ENCODE results near the gene TSHZ1. TPM values are rescaled to one million over a fixed set of nuclear protein-coding genes. Genes with fewer than 3 reads are reported as not detected.
"Not testable (repeated sequence)": the region's sequence is repeated elsewhere in the genome, so short reads cannot be mapped to it uniquely, and the experiment has no call there.

The TSHZ1 gene
- total RNA-seq, 1 experiment from 2014 or later = 7.3 TPM

DNA sequence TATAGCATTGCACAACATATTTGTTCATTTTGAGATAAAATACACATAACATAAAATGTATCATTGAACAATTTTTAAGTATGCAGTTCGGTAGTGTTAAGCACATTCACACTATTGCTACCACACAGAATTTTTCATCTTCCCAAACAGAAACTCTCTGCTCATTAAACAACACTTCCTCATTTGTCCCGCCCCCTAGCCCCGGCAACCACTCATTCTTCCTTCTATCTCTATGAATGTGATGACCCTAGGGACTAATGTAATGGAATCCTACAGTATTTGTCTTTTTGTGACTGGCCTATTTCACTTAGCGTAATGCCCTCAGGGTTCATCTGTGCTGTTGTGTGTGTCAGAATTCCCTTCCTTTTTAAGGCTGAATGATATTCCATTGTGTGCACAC, 95.4 kb downstream of the TSHZ1 start:
- DNase-seq (ENCODE audit: low read depth) = no peak

DNA sequence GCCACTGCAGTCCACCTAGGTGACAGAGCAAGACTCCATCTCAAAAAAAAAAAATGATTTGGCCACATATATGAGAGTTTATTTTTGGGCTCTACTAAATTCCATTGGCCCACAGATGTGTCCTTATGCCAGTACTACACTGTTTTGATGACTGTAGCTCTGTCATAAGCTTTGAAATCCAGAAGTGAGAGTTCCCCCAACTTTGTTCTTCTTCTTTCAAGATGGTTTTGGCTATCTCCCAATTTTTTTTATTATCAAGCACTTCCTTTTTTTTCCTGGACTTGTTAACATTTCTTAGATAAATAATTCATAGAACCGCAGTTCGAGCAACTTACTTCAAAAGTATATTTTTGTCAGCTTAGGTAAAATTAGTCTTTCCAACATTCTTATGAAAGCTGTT, 96.9 kb downstream of the TSHZ1 start:
- DNase-seq (ENCODE audit: low read depth) = no peak

DNA sequence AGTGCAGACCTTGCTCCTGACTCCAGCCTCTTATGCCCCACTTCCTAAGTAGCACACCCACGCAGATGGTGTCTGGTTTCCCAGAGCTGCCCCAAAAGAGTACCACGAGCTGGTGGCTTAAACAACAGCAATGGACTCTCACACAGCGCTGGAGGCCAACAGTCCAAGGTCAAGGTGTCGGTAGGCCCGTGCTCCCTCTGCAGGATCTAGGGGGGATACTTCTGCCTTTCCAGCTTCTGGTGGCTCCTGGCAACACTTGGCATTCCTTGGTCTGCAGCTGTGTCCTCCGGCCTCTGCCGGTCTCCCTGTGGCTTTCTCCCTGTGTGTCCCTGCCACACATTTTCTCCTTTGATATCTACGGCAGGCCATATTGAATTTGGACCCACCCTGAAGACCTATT, 99.0 kb downstream of the TSHZ1 start:
- DNase-seq (ENCODE audit: low read depth) = no peak

DNA sequence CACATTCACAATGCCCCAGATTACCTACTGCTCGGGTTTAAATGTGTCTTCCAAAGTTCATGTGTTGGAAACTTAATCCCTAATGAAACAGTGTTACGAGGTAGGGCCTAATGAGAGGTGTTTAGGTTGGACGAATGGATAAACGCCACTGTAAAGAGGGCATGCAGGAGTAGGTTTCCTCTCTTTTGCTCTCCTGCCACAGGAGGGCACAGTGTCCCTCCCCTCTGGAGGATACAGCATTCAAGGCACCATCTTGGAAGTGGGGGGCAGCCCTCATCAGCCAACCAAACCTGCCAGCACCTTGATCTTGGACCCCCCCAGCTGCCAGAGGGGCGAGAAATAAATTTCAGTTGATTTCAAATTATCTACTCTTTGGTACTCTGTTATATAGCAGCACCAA, 103.5 kb downstream of the TSHZ1 start:
- no peak for DNase-seq (ENCODE audit: low read depth)

DNA sequence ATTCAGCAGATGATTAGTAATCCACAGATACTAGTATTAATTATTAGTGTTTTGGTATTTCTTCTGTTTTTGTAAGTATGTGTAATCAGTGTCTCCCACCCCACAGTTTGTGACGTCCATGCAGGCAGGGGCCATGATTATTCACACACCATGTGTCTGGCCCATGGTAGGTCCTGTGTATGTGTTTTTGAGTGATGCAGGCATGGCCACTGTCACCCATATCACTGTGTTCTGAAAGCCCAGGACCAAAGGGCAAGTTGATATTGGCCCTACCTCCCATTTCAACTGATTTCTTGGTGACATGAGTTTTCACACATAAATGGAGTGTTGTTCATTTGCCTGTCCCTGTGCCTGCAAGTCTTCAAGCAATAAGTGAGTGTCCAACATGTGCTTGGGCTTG, 104.0 kb downstream of the TSHZ1 start:
- DNase-seq (ENCODE audit: low read depth) = no peak

DNA sequence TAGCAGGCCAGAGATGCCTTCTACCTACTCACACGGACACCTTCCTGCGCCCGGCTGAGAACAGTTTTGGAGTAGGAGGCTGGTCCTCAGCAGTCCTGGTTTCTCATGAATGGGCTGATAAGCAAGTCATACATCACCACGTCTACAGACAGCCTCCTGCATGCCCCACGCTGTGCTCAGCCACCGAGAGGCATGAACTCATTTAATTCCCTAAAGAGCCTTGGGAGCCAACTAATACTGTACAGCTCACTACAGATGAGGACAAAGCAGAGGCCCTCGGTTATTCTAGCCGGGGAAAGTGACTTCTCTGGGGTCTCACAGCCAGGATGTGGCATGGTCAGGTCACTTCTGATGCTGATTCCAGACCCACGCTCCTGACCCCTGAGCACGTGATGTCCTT, 105.6 kb downstream of the TSHZ1 start:
- no peak for DNase-seq (ENCODE audit: low read depth)

DNA sequence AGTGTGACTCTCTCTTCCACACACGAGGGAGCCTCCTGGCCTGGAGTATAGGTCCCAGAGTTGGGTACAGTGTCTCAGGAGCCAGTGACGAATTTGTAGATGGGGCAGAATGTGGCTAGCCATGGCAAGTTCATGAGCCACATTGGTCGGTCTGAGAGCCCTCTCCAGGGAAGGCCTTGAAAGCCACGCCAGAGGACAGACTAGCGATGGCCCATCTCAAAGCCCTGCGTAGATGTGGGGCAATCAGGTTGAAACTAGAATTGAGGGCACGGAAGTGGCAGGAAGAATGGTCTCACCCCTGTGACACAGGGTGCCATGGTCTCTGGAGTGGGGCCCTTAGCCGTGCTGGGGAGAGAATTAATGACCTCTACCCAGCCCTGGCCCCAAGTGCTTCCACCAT, 106.2 kb downstream of the TSHZ1 start:
- no peak for DNase-seq (ENCODE audit: low read depth)

DNA sequence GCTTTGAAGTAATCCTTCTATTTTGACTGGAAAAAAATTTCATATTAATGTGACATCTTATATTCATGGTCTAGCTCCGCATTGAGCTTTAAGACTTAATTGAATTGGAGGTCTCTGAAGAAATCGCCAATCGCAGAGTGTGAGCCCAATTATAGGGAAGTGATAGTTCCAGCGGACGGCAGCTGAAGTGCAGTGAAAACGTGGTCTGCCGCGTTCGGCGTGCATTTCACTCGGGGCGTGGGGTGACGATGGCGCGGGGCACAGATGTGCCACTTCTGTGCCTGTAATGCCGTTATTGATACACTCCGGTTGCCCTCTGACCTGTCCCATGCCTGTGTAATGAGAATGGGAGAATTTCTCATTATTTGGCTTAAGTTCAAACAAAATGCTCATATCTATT, 106.7 kb downstream of the TSHZ1 start:
- DNase-seq (ENCODE audit: low read depth) = no peak

DNA sequence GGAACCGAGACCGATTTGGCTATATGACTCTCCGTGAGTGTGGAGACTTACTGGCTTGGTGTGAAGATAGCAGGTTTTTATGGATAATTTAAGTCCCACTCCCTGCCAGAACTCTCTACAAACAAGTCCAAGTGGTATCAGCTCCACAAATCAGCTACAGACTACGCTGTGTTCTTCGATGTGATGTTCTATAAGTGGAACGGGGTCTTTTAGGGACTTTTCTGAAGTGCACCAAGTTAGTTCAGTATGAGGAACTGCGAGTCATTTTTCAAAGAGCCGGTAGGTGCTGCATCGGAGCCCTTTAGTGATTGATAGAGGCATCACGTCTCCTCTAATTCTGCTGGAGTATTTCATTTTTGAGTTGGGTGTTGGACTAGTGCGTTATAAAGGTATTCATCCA, 107.1 kb downstream of the TSHZ1 start:
- no peak for DNase-seq (ENCODE audit: low read depth)

DNA sequence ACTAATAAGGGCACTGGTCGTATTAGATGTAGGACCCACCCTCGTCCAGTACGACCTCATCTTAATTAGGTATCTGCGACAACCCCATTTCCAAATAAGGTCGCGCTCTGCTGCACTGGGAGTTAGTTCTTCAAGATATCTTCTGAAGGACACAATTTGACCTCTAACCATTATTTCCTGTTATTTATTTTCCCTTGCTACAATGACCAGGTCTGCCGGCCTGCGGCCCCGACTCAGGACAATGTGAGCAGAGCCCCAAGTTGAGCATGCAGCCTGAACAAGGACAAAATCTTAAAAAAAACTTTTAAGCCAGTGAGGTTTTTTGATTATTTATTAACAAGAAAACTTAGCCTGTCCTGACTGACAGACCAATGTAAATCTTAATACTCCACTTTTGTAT, 109.3 kb downstream of the TSHZ1 start:
- no peak for DNase-seq (ENCODE audit: low read depth)

DNA sequence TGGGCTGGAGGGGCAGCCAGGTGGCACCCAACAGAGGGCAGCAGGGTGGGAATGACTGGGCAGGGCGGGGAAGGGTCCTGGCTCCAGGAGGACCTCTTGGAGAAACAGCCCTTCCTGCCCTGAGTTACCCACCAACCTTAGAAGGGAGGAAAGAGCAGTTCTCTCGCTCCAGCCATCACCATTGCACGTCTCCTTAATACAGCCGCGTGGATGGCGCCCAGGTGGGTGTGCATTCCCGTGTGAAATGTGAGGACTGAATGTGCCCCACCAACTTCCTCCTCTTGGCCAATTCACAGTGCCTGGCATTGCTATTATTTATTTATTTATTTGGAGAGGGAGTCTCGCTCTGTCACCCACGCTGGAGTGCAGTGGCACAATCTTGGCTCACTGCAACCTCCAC, 109.9 kb downstream of the TSHZ1 start:
- no peak for DNase-seq (ENCODE audit: low read depth)

DNA sequence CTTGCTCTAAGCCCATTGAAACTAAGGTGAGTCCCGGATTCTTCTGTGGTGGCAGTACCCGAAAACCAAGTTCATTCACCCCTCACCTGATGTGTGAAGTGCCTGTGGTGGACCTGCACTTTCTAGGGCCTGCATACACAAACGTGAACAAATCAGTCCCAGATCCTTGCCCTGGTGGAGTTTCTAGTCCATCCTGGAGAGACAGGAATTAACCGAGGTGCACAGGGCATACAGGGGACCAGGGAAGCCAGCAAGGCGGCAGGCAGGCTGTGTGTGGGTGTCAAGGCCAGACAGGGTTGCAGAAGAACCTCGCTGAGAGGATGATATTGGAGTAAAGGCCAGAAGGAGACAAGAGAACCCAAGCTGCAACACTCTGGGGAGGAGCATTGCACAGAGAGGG, 110.8 kb downstream of the TSHZ1 start:
- no peak for DNase-seq (ENCODE audit: low read depth)

DNA sequence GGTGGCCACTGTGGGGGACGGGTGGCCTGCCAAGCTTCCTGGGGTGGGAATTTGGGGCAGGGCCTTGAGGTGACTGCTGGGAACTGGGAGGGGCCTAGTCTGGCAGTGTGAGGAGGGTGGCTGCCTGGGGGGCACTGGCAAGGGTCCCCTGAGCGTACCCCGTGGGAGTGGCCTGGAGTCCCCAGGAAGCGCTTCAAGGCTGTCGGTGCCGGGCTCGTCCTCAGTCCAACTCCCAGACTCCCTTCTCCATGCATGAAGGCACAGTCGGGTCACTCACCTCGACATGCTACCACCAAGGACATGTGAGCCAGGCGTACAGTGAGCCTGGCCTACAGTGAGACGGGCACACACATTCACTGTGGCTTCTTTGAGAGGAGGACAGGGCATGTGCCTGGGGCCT, 111.6 kb downstream of the TSHZ1 start:
- no peak for DNase-seq (ENCODE audit: low read depth)

DNA sequence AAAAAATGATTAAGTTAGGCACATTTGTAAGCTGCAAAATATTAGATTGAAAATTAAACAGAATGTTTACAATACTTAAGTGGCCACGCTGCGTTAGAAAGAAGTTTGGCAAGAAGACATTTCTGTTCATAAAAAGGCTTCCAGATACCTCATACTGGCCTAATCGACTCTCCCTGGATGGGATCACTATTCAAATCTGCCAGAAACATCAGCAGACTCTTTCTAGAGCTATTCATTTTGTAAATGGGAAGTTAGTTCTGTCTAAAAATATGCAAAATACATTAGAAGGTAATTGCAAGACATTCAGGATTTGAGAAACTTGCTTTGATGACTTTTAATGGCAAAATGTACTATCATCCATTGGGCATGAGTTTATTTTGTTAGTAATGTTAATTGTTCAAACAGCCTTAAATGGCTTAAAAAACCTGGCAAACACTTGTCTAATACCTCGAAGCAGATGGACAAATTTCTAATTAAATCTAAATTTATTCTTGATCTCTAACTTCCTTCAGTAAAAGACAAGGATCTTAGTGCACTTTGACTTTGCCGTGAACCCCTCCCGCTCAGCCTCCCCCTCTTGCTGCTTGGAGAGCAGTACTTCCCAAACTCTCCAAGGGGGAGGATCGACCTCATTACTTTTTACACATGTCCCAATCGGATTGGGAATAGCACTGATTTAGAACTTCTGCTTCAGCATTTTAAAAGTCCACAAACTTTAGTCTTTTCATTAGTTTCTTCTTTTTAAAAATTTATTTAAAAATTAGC, 113.4 kb downstream of the TSHZ1 start:
- no peak for DNase-seq (ENCODE audit: low read depth)

DNA sequence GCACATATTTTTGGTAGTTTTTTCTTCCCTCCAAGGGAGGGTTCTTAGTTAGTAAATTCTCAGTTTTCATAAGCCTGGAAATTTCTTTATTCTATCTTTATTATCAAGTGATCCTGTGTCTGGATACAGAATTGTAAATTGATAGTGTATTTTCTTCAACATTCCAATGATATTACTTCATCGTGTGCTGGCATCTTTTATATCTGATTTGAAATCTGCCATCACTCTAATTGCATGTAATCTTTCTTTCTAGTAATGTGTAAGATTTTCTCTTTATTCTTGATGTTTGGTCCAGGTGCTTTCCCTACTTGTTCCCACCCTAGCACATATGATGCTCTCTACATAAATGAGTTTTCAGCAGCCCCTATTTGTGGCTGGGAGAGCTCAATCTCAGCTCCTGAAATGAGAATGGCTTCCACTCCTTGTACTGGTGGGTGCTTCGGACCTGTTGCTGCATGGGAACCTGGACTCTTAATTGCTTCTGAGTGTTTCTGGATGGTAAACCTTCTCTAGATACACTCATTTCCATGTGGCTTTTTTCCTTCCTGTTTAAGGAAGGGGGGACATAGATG, 114.2 kb downstream of the TSHZ1 start:
- DNase-seq (ENCODE audit: low read depth) = peak; percentile 10

DNA sequence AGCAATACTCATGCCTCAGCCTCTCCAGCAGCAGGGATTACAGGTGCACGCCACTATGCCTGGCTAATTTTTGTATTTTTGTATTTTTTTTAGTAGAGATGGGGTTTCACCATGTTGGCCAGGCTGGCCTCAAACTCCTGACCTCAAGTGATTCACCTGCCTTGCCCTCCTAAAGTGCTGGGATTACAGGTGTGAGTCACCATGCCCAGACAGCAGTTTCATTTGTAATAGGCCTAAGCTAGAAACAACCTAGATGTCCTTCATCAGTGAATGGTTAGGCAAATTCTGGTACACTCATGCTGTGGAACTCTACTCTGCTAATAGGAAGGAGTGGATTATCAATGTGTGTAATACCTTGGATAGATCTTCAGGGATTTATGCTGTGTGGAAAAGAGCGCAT, 119.2 kb downstream of the TSHZ1 start:
- not testable (repeated sequence) for DNase-seq (ENCODE audit: low read depth)

DNA sequence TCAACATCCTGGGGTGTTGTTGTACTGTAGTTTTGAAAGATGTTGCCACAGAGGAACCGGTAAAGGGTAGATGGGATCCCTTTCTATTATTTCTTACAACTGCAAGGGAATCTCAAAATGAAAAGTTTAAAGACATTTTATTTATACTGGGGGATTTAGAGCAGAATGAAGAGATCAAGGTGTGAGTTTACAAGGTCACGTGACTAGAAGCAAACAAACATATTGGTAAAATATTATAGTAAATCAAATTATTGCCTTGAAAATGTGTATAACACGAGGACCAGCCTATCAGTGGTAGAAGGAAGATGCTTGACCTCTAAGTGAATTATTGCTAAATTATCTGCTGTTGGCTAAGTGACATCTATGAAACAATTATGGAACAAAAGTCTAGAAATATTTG, 119.7 kb downstream of the TSHZ1 start:
- no peak for DNase-seq (ENCODE audit: low read depth)

DNA sequence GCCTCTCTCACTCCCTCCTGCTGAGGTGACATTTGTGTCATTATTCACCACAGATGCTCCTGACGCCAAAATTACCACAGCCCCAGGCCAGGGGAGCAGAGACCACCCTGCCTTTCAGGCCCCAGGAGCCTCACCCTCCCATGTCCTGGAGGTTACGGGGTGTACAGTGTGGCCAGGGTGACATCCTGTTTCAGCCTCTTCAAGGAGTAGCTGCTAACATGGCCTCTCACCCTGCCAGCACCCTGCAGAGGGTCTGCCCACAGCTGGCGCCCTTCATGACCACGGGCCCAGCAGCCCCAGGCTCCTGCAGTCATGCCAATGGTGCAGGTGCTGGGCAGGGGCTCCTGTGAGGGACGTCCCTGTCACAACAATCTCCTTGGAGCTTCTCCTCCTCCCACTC, 124.3 kb downstream of the TSHZ1 start:
- DNase-seq (ENCODE audit: low read depth) = no peak

DNA sequence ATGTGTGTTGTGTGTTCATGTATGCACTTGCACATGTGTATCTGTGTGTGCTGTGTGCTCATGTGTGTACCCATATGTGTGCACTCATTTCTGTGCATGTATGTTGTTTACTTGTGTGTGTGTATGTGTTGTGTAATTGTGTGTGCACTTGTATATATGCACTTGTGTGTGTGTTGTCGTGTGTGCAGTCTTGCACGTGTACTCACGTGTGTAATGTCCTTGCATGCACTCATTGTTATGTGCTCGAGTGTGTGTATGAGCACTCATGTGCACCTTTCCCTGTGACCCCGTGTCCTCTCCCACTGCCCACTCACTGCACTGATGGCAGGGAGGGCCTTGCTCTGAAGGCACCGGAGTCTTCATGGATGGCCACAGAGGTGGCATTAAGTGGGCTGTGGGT, 124.9 kb downstream of the TSHZ1 start:
- DNase-seq (ENCODE audit: low read depth) = no peak

DNA sequence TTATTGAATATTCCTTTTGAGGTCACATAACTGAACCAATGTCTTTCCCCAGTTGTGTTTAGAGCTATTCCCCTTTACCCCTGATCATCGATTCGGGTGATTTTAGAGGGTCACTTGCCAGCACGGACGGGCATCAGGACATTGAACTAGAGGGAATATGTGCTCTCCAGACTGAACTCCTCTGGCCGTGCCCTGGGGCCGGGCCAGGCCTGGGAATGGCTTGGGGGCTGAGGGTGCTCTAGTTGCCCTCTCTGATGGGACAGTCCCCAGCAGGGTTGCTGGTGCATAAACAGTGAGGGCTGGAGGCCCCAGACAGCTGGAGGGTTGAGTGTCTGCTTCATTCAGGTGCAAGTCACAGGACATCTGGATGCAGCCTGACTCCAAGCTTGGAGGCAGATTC, 126.2 kb downstream of the TSHZ1 start:
- DNase-seq (ENCODE audit: low read depth) = no peak

DNA sequence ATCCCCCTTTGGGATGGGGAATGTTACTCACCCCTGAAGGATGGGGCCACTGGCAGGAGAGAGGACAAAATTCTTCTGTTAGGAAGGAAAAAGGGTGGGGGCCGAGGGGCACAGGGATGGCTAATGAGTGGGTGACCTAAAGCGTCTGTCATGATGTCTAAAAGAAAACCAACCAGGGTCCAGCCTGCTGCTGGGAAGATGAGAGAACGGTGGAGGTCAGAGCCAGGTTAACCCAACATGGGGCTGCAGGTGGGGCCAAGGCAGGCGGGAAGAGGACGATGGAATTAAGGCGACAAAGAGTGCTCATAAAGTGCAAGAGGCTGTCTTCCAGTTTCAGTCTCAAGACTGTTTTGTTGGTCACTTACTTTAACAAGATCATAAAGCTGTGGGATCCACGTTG, 126.8 kb downstream of the TSHZ1 start:
- DNase-seq (ENCODE audit: low read depth) = no peak

DNA sequence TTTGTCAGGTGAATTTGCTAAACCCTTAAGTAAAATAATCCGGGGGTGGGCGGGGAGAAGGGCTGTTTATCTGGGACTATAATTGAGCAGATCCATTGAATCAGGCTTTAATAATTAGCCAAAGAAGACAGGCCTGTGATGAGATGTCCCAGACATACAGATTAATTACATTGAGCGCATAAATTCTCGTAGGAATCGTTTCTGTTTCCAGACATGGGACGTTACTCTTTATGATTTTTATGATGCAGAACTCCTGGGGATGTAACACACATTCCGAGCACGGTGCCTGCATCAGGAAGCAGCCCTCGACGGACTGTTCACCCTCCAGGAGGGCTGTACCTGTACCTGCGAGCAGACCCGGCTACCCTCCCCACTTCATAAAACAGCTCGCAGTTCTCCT, 128.0 kb downstream of the TSHZ1 start:
- no peak for DNase-seq (ENCODE audit: low read depth)
